ENCODE measurements around the gene FPGT.
"Not testable (repeated sequence)": the region's sequence is repeated elsewhere in the genome, so short reads cannot be mapped to it uniquely, and the experiment has no call there.

FPGT gene

DNA sequence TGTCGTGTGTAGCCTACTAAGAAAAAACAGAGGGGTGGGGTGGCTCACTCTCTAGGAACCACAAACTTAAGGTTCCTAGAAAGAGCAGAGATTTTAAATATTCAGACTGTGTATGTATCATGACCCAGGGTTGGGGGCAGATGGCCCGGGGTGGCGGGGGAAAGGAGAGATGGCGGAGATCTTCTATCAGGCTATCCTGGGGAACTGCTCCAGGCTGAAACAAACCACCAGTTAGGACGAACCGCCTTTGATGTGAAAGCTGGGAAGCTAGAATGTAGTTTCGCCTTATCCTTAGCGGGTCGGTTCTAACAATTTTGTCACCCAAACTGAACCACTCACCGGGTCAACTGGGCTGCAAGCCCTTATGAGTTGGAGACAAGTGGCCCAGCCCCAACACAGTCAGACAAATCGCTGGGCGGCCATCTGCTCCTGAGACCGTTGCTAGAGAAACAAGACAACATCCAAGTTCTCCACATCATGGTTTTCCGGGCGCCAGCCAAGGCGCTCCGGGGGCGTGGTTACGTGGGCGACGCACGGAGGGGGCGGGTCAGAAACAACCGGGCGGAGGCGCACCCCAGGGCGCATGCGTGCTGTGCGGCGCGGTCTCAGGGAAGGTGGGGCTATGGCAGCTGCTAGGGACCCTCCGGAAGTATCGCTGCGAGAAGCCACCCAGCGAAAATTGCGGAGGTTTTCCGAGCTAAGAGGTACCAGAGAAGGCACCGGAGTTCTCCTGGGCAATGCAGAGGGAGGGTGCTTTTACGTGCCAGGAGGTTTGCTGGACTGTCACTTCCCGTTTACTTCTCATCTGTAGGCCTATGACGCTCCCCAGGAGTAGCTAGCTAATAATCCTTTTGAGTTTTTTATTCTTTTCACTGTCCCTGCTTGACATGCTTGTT is at the start of gene FPGT, which contains the start of gene LRRIQ3:
FPGT (plus strand) TSS at position 586 of the 896 bp plus-strand sequence; CDS start at position 623, 37 bp downstream.
LRRIQ3 (minus strand) TSS at position 520 of the 896 bp plus-strand sequence. CDS start 14,492 bp downstream, outside the sequence.
- DNase-seq (ENCODE audit: low spot score in 2 of 2) = peak; percentile 85 to 96
- Histone ChIP-seq H3K4me1 (peaks cover 8% of the 10 kb centered on the region), H3K4me3 (peak within 1 kb of the TSS; percentile 49), H3K9me3 (no peaks in the 10 kb centered on the region), H3K36me3 (replicated peaks) (0 out of 2 replicates have a peak, but pooled peaks cover 2% of the 10 kb centered on the region), H3K27me3 (ENCODE audit: low read depth) (no peaks in the 10 kb centered on the region)
- in situ Hi-C loops (cut with MboI; ENCODE audit: low sequenced_read_pairs) = no loop called here

DNA sequence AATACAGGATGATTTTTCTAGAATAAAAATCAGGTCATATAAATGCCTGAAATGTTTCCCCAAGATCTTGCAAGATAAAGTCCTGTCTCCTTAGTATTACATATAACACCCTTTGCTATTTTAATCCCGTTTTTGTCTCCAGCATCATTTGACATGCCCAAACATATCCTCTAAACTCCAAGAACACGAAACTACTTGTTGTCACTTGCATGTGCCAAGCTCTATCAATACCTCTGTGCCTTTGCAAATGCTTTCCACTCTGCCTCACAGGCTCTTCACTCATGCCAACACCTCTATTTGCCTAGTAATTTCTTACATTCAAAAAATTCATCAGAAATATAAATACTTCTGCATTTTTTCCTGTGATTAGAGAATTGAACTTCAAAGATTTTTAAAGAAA is 38.0 kb upstream of the FPGT start:
- Histone ChIP-seq H3K4me1 (no peaks in the 10 kb centered on the region), H3K36me3 (replicated peaks) (no peaks in the 10 kb centered on the region), H3K9me3 (no peaks in the 10 kb centered on the region), H3K27me3 (ENCODE audit: low read depth) (no peaks in the 10 kb centered on the region), H3K4me3 (no peak overlapping the region)
- in situ Hi-C loops (cut with MboI; ENCODE audit: low sequenced_read_pairs) = no loop called here
- no peak for DNase-seq (ENCODE audit: low spot score in 2 of 2)

DNA sequence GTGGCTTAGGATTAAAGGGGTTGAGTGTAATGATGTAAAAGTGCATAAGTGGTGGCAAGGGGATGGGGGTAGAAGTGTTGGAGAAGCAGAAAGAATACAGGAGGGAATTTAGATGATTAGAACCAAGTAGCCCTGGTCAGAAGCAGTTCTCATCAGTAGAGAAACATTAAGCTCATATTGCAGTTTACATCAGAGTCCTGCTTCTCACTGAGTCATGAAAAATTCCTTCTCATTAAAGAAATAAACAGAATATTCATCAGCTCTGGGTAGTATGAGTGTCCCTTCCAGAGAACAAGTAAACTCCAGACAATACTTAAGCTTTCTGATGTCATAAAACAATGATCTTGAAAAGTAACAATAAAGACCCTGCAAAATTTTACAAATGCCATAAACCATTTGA is 36.5 kb upstream of the FPGT start:
- H3K36me3 ChIP-seq (replicated peaks) = no peaks in the 10 kb centered on the region
- no peaks in the 10 kb centered on the region for H3K9me3 ChIP-seq
- no peak for DNase-seq (ENCODE audit: low spot score in 2 of 2)
- H3K4me1 ChIP-seq = no peaks in the 10 kb centered on the region
- in situ Hi-C loops (cut with MboI; ENCODE audit: low sequenced_read_pairs) = no loop called here
- H3K4me3 ChIP-seq = no peak overlapping the region
- H3K27me3 ChIP-seq (ENCODE audit: low read depth) = no peaks in the 10 kb centered on the region

DNA sequence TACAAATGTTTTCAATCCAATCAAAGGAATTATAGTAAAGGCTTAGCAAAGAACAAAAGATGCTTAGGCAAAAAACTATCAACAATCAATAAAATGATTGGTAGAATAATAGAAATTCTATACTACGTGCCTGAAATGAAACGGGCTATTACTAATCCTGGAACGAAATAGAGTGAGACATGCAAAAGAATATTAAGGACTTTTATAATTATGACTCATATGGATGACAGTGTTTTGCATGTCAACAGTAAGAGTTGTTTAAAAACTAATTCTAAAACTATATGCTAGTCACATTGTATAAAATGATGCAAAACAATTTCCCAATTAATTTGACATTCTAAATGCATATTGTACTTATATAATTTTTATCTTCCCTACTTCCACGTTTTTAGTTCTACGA is 35.7 kb upstream of the FPGT start:
- DNase-seq (ENCODE audit: low spot score in 2 of 2) = no peak
- Histone ChIP-seq H3K4me3 (no peak overlapping the region), H3K4me1 (no peaks in the 10 kb centered on the region), H3K9me3 (no peaks in the 10 kb centered on the region), H3K27me3 (ENCODE audit: low read depth) (no peaks in the 10 kb centered on the region), H3K36me3 (replicated peaks) (no peaks in the 10 kb centered on the region)
- in situ Hi-C loops (cut with MboI; ENCODE audit: low sequenced_read_pairs) = no loop called here

- H3K4me1 ChIP-seq; in situ Hi-C loops (cut with MboI; ENCODE audit: low sequenced_read_pairs); H3K4me3 ChIP-seq; DNase-seq (ENCODE audit: low spot score in 2 of 2); H3K27me3 ChIP-seq (ENCODE audit: low read depth); H3K9me3 ChIP-seq; H3K36me3 ChIP-seq (replicated peaks): not testable (repeated sequence)
These were observed 23.6 kb upstream of the FPGT start for GRCh38 chr1:74174423-74174822.

GRCh38 chr1:74180490-74180889 is 17.6 kb upstream of the FPGT start:
- Histone ChIP-seq H3K27me3 (ENCODE audit: low read depth) (no peaks in the 10 kb centered on the region), H3K9me3 (no peaks in the 10 kb centered on the region), H3K36me3 (replicated peaks) (no peaks in the 10 kb centered on the region), H3K4me1 (no peaks in the 10 kb centered on the region), H3K4me3 (no peak overlapping the region)
- in situ Hi-C loops (cut with MboI; ENCODE audit: low sequenced_read_pairs) = no loop called here
- DNase-seq (ENCODE audit: low spot score in 2 of 2) = no peak

DNA sequence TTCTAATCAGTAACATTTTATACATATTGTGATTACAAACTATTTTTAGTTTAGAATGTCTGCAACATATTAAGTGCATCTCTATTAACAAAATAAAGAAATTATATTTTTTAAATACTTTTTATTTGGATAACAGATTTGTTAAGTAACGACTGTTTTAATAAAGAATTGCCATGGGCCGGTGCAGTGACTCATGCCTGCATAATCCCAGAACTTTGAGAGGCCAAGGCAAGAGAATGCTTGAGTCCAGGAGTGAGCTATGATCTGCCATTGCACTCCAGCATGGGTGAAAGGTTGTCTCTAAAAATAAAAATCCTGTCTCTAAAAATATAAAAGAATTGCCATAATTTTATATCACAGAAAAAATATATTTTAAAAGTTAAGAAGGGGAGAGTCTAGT is 4.1 kb upstream of the FPGT start:
- Histone ChIP-seq H3K9me3 (no peaks in the 10 kb centered on the region), H3K4me1 (peaks cover 1% of the 10 kb centered on the region), H3K36me3 (replicated peaks) (no peaks in the 10 kb centered on the region), H3K27me3 (ENCODE audit: low read depth) (no peaks in the 10 kb centered on the region), H3K4me3 (no peak overlapping the region)
- in situ Hi-C loops (cut with MboI; ENCODE audit: low sequenced_read_pairs) = no loop called here
- no peak for DNase-seq (ENCODE audit: low spot score in 2 of 2)

GRCh38 chr1:74195339-74195738 is 2.7 kb upstream of the FPGT start:
- in situ Hi-C loops (cut with MboI; ENCODE audit: low sequenced_read_pairs) = no loop called here
- Histone ChIP-seq H3K4me3 (no peak overlapping the region), H3K9me3 (no peaks in the 10 kb centered on the region), H3K4me1 (peaks cover 8% of the 10 kb centered on the region), H3K27me3 (ENCODE audit: low read depth) (no peaks in the 10 kb centered on the region), H3K36me3 (replicated peaks) (0 out of 2 replicates have a peak, but pooled peaks cover 2% of the 10 kb centered on the region)
- no peak for DNase-seq (ENCODE audit: low spot score in 2 of 2)

- Histone ChIP-seq H3K4me3 (peak overlapping the region; percentile 49), H3K27me3 (ENCODE audit: low read depth) (no peaks in the 10 kb centered on the region), H3K4me1 (peaks cover 8% of the 10 kb centered on the region), H3K36me3 (replicated peaks) (0 out of 2 replicates have a peak, but pooled peaks cover 2% of the 10 kb centered on the region), H3K9me3 (no peaks in the 10 kb centered on the region)
- in situ Hi-C loops (cut with MboI; ENCODE audit: low sequenced_read_pairs) = no loop called here
- no peak for DNase-seq (ENCODE audit: low spot score in 2 of 2)
These were observed 787 bp upstream of the FPGT start for GRCh38 chr1:74197255-74197654.

- in situ Hi-C loops (cut with MboI; ENCODE audit: low sequenced_read_pairs) = no loop called here
- H3K27me3 ChIP-seq (ENCODE audit: low read depth) = no peaks in the 10 kb centered on the region
- H3K36me3 ChIP-seq (replicated peaks) = 0 out of 2 replicates have a peak, but pooled peaks cover 2% of the 10 kb centered on the region
- H3K4me1 ChIP-seq = peaks cover 8% of the 10 kb centered on the region
- no peak overlapping the region for H3K4me3 ChIP-seq
- no peak for DNase-seq (ENCODE audit: low spot score in 2 of 2)
- no peaks in the 10 kb centered on the region for H3K9me3 ChIP-seq
These were observed 1.5 kb downstream of the FPGT start for GRCh38 chr1:74199504-74199903.

DNA sequence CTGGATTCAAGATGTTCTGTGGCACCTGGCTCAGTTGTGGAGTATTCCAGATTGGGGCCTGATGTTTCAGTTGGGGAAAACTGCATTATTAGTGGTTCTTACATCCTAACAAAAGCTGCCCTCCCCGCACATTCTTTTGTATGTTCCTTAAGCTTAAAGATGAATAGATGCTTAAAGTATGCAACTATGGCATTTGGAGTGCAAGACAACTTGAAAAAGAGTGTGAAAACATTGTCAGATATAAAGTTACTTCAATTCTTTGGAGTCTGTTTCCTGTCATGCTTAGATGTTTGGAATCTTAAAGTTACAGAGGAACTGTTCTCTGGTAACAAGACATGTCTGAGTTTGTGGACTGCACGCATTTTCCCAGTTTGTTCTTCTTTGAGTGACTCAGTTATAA is 7.2 kb downstream of the FPGT start:
- no peaks in the 10 kb centered on the region for H3K27me3 ChIP-seq (ENCODE audit: low read depth)
- H3K4me3 ChIP-seq = no peak overlapping the region
- peaks cover 9% of the 10 kb centered on the region for H3K4me1 ChIP-seq
- in situ Hi-C loops (cut with MboI; ENCODE audit: low sequenced_read_pairs) = no loop called here
- H3K9me3 ChIP-seq = no peaks in the 10 kb centered on the region
- DNase-seq (ENCODE audit: low spot score in 2 of 2) = peak; percentile 16 to 19
- no peaks in the 10 kb centered on the region for H3K36me3 ChIP-seq (replicated peaks)

GRCh38 chr1:74215229-74215628 is 17.2 kb downstream of the FPGT start:
- in situ Hi-C loops (cut with MboI; ENCODE audit: low sequenced_read_pairs) = no loop called here
- H3K36me3 ChIP-seq (replicated peaks) = no peaks in the 10 kb centered on the region
- H3K4me3 ChIP-seq = no peak overlapping the region
- no peak for DNase-seq (ENCODE audit: low spot score in 2 of 2)
- H3K9me3 ChIP-seq = no peaks in the 10 kb centered on the region
- H3K27me3 ChIP-seq (ENCODE audit: low read depth) = peaks cover 2% of the 10 kb centered on the region; the same call in 1 of the 2 replicates
- H3K4me1 ChIP-seq = no peaks in the 10 kb centered on the region

GRCh38 chr1:74222701-74223100 is 24.7 kb downstream of the FPGT start:
- Histone ChIP-seq H3K36me3 (replicated peaks) (no peaks in the 10 kb centered on the region), H3K4me1 (no peaks in the 10 kb centered on the region), H3K27me3 (ENCODE audit: low read depth) (no peaks in the 10 kb centered on the region), H3K4me3 (no peak overlapping the region), H3K9me3 (no peaks in the 10 kb centered on the region)
- in situ Hi-C loops (cut with MboI; ENCODE audit: low sequenced_read_pairs) = no loop called here
- no peak for DNase-seq (ENCODE audit: low spot score in 2 of 2)

DNA sequence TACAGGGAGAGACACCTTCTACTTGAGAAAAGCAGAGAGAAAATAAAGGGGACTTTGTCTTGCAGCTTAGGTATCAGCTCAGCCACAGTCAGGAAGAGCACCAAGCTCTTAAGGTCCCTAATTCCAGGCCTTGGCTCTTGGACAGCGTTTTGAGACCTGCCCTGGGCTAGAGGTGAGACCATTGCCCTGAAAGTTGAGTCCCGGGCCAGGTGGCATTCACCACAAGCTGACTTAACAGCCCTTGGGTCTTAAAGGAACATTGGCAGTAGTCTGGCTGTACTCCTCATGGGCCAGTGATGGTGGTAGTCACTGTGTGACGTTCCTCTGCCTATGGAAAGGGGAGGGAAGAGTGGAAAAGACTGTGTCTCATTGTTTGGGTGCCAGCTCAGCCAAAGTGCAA is 25.4 kb downstream of the FPGT start:
- no peaks in the 10 kb centered on the region for H3K4me1 ChIP-seq
- H3K27me3 ChIP-seq (ENCODE audit: low read depth) = no peaks in the 10 kb centered on the region
- in situ Hi-C loops (cut with MboI; ENCODE audit: low sequenced_read_pairs) = no loop called here
- H3K36me3 ChIP-seq (replicated peaks) = no peaks in the 10 kb centered on the region
- H3K9me3 ChIP-seq = no peaks in the 10 kb centered on the region
- no peak overlapping the region for H3K4me3 ChIP-seq
- no peak for DNase-seq (ENCODE audit: low spot score in 2 of 2)
